Esophagus muscularis mucosa (tissue), 4 donors: ENCODE data around the gene SLC35A4. TPM values are rescaled to one million over a fixed set of nuclear protein-coding genes. Genes with fewer than 3 reads are reported as not detected.

Source experiments
- DNase-seq: peaks from one replicate; pipeline ENCODE4 v3.0.0-alpha.2; 2017; ENCODE audit errors: extremely low spot score
- H3K27ac ChIP-seq, 4 donors: fragments of 200-600 bp; sonication (generic); replicated peaks in 1 of 4; 1 replicate in 3 of 4; 2 replicates in 1 of 4; pipeline ENCODE4 v1.5.1; 2016 to 2019; ENCODE audit warnings: mild to moderate bottlenecking in 1 of 4
- H3K27me3 ChIP-seq, 4 donors: fragments of 200-600 bp; sonication (generic); one replicate each; pipeline versions ENCODE4 v1.5.1 to v1.6.0; 2016 to 2019
- H3K36me3 ChIP-seq, 4 donors: fragments of 200-600 bp; sonication (generic); one replicate each; pipeline ENCODE4 v1.5.1; 2016 to 2019
- H3K4me1 ChIP-seq, 4 donors: fragments of 200-600 bp; sonication (generic); one replicate each; pipeline ENCODE4 v1.5.1; 2016 to 2019
- H3K4me3 ChIP-seq, 4 donors: fragments of 200-600 bp; sonication (generic); 1 replicate in 2 of 4; 2 replicates in 2 of 4; pipeline ENCODE4 v1.5.1; 2016 to 2019; ENCODE audit warnings: mild to moderate bottlenecking in 4 of 4, moderate library complexity in 1 of 4
- H3K9me3 ChIP-seq, 4 donors: fragments of 200-600 bp; sonication (generic); 1 replicate in 3 of 4; 2 replicates in 1 of 4; pipeline ENCODE4 v1.5.1; 2016 to 2019
- EP300 ChIP-seq: sonication (generic); formaldehyde crosslinking; IDR thresholded peaks from one replicate; pipeline ENCODE4 v1.6.1; 2017; ENCODE audit warnings: antibody characterized with exemption
- POLR2A ChIP-seq: fragments of 450-650 bp; IDR thresholded peaks from one replicate; pipeline ENCODE4 v1.6.1; 2017; ENCODE audit warnings: antibody characterized with exemption, moderate library complexity, mild to moderate bottlenecking, low read depth
- POLR2AphosphoS5 ChIP-seq, 2 donors: sonication (generic); formaldehyde crosslinking; IDR thresholded peaks; one replicate each; pipeline ENCODE4 v1.6.1; 2017; ENCODE audit warnings: antibody characterized with exemption in 2 of 2
- WGBS: methylation state at CpG from one replicate; pipeline ENCODE4 v1.1.5; 2018; 5-methylcytosine and 5-hydroxymethylcytosine counted together
- intact Hi-C: fragments of 100-400 bp; cut with DNase I; formaldehyde crosslinking; loops from one replicate; pipeline ENCODE4 v1.15.1; 2023
- total RNA-seq, 4 donors: library from RNA; depleted of rRNA; stranded (reverse); fragments of >200 nt; gene quantifications; one replicate each; pipeline versions ENCODE4 v1.1.0 to v1.2.1, GENCODE V29; 2016
- TF ChIP-seq, protein P1 (sequence below), 3 experiments: fragments of 200-600 bp in 2 of 3; fragments of 450-650 bp in 1 of 3; sonication (generic) in 2 of 3; IDR thresholded peaks; one replicate each; pipeline ENCODE4 v1.5.1; 2017 to 2019; ENCODE audit warnings: antibody characterized with exemption in 3 of 3, mild to moderate bottlenecking in 2 of 3, moderate library complexity in 1 of 3

The SLC35A4 gene
- total RNA-seq, 4 donors from 2014 or later = 27.8 to 45.1 (median 36.6) TPM

DNA sequence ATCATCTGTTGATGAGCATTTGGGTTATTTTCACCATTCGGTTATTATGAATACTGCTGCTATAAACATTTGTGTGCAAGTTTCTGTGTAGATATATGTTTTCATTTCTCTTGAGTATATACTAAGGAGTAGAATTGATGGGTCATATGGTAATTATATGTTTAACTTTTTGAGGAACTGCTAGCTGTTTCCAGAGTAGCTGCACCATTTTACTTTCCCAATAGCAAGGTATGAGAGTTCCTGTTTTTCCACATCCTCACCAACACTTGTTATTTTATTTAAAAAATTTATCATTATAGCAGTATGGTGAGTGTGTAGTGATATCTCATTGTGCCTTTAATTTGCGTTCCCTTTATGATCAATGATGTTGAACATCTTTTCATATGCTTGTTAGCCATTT, 39.1 kb downstream of the SLC35A4 start:
- H3K4me1 ChIP-seq = peaks cover 0 to under 1% (median 0%) of the 10 kb centered on the region in 4 donors
- H3K27ac ChIP-seq = no peak overlapping the region
- TF ChIP-seq POLR2AphosphoS5 (IDR thresholded peaks at IDR 0.05) (no peak), POLR2A (no peak), EP300 (no peak)
- TF ChIP-seq, protein P1, sequence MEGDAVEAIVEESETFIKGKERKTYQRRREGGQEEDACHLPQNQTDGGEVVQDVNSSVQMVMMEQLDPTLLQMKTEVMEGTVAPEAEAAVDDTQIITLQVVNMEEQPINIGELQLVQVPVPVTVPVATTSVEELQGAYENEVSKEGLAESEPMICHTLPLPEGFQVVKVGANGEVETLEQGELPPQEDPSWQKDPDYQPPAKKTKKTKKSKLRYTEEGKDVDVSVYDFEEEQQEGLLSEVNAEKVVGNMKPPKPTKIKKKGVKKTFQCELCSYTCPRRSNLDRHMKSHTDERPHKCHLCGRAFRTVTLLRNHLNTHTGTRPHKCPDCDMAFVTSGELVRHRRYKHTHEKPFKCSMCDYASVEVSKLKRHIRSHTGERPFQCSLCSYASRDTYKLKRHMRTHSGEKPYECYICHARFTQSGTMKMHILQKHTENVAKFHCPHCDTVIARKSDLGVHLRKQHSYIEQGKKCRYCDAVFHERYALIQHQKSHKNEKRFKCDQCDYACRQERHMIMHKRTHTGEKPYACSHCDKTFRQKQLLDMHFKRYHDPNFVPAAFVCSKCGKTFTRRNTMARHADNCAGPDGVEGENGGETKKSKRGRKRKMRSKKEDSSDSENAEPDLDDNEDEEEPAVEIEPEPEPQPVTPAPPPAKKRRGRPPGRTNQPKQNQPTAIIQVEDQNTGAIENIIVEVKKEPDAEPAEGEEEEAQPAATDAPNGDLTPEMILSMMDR (IDR thresholded peaks at IDR 0.05) = no peak
- no peaks in the 10 kb centered on the region for H3K9me3 ChIP-seq
- intact Hi-C loops = no loop called here
- no peak for DNase-seq
- H3K4me3 ChIP-seq = no peak overlapping the region
- H3K36me3 ChIP-seq = no peaks in the 10 kb centered on the region
- H3K27me3 ChIP-seq = no peaks in the 10 kb centered on the region
- WGBS = 93% methylated on average over 2 of the region's 2 CpGs

GRCh38 chr5:140605879-140606278, 41.3 kb downstream of the SLC35A4 start:
- 77% methylated on average over 3 of the region's 3 CpGs for WGBS
- intact Hi-C loops = no loop called here
- H3K4me1 ChIP-seq = peaks cover 0 to 4% (median 0%) of the 10 kb centered on the region in 4 donors
- H3K36me3 ChIP-seq = no peaks in the 10 kb centered on the region
- no peak overlapping the region for H3K27ac ChIP-seq
- DNase-seq = no peak
- H3K9me3 ChIP-seq = no peaks in the 10 kb centered on the region
- no peaks in the 10 kb centered on the region for H3K27me3 ChIP-seq
- no peak overlapping the region for H3K4me3 ChIP-seq
- TF ChIP-seq, protein P1 (IDR thresholded peaks at IDR 0.05) = no peak
- no peak for TF ChIP-seq POLR2A
- no peak for TF ChIP-seq POLR2AphosphoS5 (IDR thresholded peaks at IDR 0.05)
- no peak for TF ChIP-seq EP300

GRCh38 chr5:140607031-140607430, 42.4 kb downstream of the SLC35A4 start:
- intact Hi-C loops = no loop called here
- no peaks in the 10 kb centered on the region for H3K36me3 ChIP-seq

GRCh38 chr5:140608722-140609121, 44.1 kb downstream of the SLC35A4 start:
- intact Hi-C loops = no loop called here
- Histone ChIP-seq H3K36me3 (no peaks in the 10 kb centered on the region), H3K4me3 (no peak overlapping the region), H3K9me3 (no peaks in the 10 kb centered on the region), H3K27ac (peak overlapping the region in 2 of 4 donors; percentile 23 to 49), H3K27me3 (no peaks in the 10 kb centered on the region), H3K4me1 (peaks cover 0 to 4% (median 1%) of the 10 kb centered on the region in 4 donors)
- no peak for DNase-seq
- TF ChIP-seq POLR2A = no peak
- TF ChIP-seq, protein P1 (IDR thresholded peaks at IDR 0.05) = no peak
- TF ChIP-seq POLR2AphosphoS5 (IDR thresholded peaks at IDR 0.05) = no peak
- TF ChIP-seq EP300 = no peak

More at GRCh38 chr5:140607031-140607430, 42.4 kb downstream of the SLC35A4 start:
- H3K27ac ChIP-seq = no peak overlapping the region
- H3K4me1 ChIP-seq = peaks cover 0 to 4% (median 1%) of the 10 kb centered on the region in 4 donors
- no peaks in the 10 kb centered on the region for H3K9me3 ChIP-seq
- 83% methylated on average over 2 of the region's 2 CpGs for WGBS
- H3K27me3 ChIP-seq = no peaks in the 10 kb centered on the region
- no peak for DNase-seq
- no peak overlapping the region for H3K4me3 ChIP-seq
- TF ChIP-seq, protein P1 (IDR thresholded peaks at IDR 0.05) = no peak
- TF ChIP-seq POLR2A = no peak
- TF ChIP-seq EP300 = no peak
- TF ChIP-seq POLR2AphosphoS5 (IDR thresholded peaks at IDR 0.05) = no peak

GRCh38 chr5:140609126-140609525, 44.5 kb downstream of the SLC35A4 start:
- H3K27me3 ChIP-seq = no peaks in the 10 kb centered on the region
- peak overlapping the region in 3 of 4 donors; percentile 23 to 49 (median 34) for H3K27ac ChIP-seq
- no peak overlapping the region for H3K4me3 ChIP-seq
- intact Hi-C loops = no loop called here
- 42% methylated on average over 4 of the region's 4 CpGs for WGBS
- no peaks in the 10 kb centered on the region for H3K9me3 ChIP-seq
- H3K4me1 ChIP-seq = peaks cover 0 to 4% (median 1%) of the 10 kb centered on the region in 4 donors
- peak in 1 of 2 donors; percentile 39 for TF ChIP-seq POLR2AphosphoS5 (IDR thresholded peaks at IDR 0.05)
- TF ChIP-seq, protein P1 (IDR thresholded peaks at IDR 0.05) = no peak
- no peaks in the 10 kb centered on the region for H3K36me3 ChIP-seq
- no peak for DNase-seq
